Lower leg skin (tissue), 4 donors: ENCODE results near the gene TFAP2B. TPM values are rescaled to one million over a fixed set of nuclear protein-coding genes. Genes with fewer than 3 reads are reported as not detected.
A peak's percentile ranks its signal among the peaks of the same experiment; 100 is the strongest.

Experiments used
- DNase-seq, 2 donors: peaks; one replicate each; pipeline ENCODE4 v3.0.0-alpha.2; 2019; ENCODE audit warnings: low spot score in 2 of 2
- H3K4me3 ChIP-seq: fragments of 200-600 bp; sonication (generic); 2 replicates; pipeline ENCODE4 v1.5.1; 2017; ENCODE audit warnings: mild to moderate bottlenecking, low read depth; ENCODE audit not compliant: poor library complexity, severe bottlenecking
- CTCF ChIP-seq, 3 donors: fragments of 450-650 bp; IDR thresholded peaks; one replicate each; pipeline ENCODE4 v1.5.1; 2016; ENCODE audit warnings: antibody characterized with exemption in 3 of 3, mild to moderate bottlenecking in 3 of 3, moderate library complexity in 2 of 3
- POLR2A ChIP-seq, 2 donors: fragments of 450-650 bp; IDR thresholded peaks; one replicate each; pipeline ENCODE4 v1.6.1; 2016 to 2017; ENCODE audit warnings: antibody characterized with exemption in 2 of 2, mild to moderate bottlenecking in 1 of 2, moderate library complexity in 1 of 2
- WGBS, 2 donors: methylation state at CpG; one replicate each; pipeline ENCODE4 v1.1.5; 2018; 5-methylcytosine and 5-hydroxymethylcytosine counted together
- intact Hi-C: fragments of 100-400 bp; cut with DNase I; formaldehyde crosslinking; loops from one replicate; pipeline ENCODE4 v1.15.0; 2023; ENCODE audit warnings: low total_unique reads
- total RNA-seq, 4 donors: library from RNA; depleted of rRNA; stranded (reverse); fragments of >200 nt; gene quantifications; one replicate each; pipeline ENCODE4 v1.1.0, GENCODE V29; 2016

TFAP2B gene
- total RNA-seq, 4 donors from 2014 or later = 1.9 to 6.8 (median 4.0) TPM

DNA sequence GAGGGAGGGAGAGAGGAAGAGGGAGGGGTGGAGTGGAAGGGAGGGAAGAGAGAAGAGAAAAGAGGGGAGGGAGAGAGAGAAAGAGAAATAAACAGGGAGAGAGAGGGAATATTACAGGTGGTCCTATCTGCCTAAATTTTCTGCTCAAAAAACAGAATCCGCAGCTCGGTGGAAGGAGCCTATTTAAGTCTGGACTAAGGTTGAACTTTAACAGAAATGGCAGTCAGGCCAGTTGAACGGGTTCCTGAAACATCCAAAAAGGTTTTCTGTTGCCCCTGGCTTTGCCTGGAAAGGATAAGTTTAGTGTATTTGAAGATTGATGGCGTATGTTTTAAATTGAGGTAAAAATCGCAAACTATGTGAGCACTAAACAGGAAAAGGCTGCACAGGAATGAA lies 2.2 kb downstream of the TFAP2B start:
- WGBS, 2 donors = 9 to 12% methylated on average over 5 of the region's 5 CpGs
- no peak for DNase-seq
- H3K4me3 ChIP-seq = no peak overlapping the region
- TF ChIP-seq POLR2A (IDR thresholded peaks at IDR 0.05) (no peak), CTCF (IDR thresholded peaks at IDR 0.05) (no peak)
- intact Hi-C loops = no loop called here

DNA sequence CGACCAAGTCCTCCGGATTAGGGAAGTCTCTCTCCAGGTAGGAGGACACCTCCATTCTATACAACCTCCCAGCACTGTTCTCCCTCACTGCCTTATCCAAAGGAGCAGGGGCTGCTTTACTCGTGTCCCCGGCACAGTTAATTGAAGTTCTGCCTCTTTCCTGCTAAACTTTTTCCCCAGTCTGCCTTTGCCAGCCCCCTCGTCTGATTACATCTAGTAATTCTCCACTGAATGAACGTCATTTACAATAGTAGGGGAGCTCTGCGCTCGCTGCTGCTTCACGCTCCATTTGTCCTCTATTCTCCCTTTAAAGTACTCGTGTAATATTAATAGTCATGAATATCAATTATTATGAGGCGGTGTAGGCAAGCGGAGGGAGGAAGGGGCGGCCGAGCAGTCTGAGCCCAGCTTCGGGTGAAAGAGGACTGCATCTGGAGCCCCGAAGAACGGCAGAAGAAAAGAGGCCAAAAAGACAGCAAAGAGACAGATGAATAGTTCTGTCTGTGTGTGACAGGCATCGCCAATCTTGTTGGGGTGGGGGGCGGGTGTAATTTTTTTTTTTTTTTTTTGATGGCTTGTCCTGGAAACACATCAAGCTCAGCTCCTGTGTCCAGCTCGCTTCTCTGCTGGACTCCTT lies 2.9 kb downstream of the TFAP2B start:
- no peak for DNase-seq
- no peak overlapping the region for H3K4me3 ChIP-seq
- intact Hi-C loops = no loop called here
- 3 to 5% methylated on average over 20 of the region's 20 CpGs for whole genome bisulfite sequencing, 2 donors
- no peak for TF ChIP-seq POLR2A (IDR thresholded peaks at IDR 0.05)
- TF ChIP-seq CTCF (IDR thresholded peaks at IDR 0.05) = no peak

- TF ChIP-seq CTCF (IDR thresholded peaks at IDR 0.05) (no peak), POLR2A (IDR thresholded peaks at IDR 0.05) (no peak)
- WGBS, 2 donors = 2 to 6% methylated on average over 6 of the region's 6 CpGs
- intact Hi-C loops = no loop called here
- no peak overlapping the region for H3K4me3 ChIP-seq
- DNase-seq = no peak
Observed at GRCh38 chr6:50822078-50822476, 3.4 kb downstream of the TFAP2B start.

GRCh38 chr6:50823094-50823920 lies 4.6 kb downstream of the TFAP2B start:
- intact Hi-C loops = no loop called here
- peak in 1 of 2 donors; percentile 83 for DNase-seq
- peak overlapping the region; percentile 5 for H3K4me3 ChIP-seq
- 6% methylated on average over 46 of the region's 46 CpGs for WGBS, 2 donors
- TF ChIP-seq CTCF (IDR thresholded peaks at IDR 0.05) (no peak), POLR2A (IDR thresholded peaks at IDR 0.05) (no peak)

DNA sequence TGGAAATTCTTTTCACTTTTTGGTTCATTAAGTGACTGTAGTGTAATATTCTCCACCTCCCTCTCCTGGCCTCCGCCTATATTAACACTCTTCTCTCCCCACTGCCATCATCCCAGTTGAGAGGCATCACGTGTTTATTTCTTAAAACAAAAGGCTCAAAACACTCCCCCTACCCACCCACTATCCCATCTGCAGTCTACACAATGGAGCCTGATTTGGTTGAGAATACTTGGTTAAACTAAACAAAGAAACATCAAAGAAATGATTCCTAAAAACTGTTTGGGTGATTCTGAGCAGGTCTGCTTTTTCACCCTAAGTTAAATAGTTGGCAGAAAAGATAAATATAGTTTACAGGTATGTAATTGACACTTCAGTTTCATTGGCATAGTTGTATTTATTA lies 5.9 kb downstream of the TFAP2B start:
- intact Hi-C loops = no loop called here
- H3K4me3 ChIP-seq = no peak overlapping the region
- WGBS, 2 donors = 0 to 17% methylated on average over 2 of the region's 2 CpGs
- no peak for TF ChIP-seq POLR2A (IDR thresholded peaks at IDR 0.05)
- TF ChIP-seq CTCF (IDR thresholded peaks at IDR 0.05) = no peak
- no peak for DNase-seq
